HCT116 (cell line): ENCODE measurements around the gene CACNB3.

Experiments
- CEBPB ChIP-seq: IDR thresholded peaks from 2 replicates; pipeline ENCODE4 v1.6.1; 2012; ENCODE audit warnings: low read depth
- EZH2 ChIP-seq: fragments of 200-600 bp; sonication (generic); IDR thresholded peaks from 2 replicates; pipeline ENCODE4 v1.6.1; 2017; ENCODE audit warnings: antibody characterized with exemption, mixed run types
- EZH2phosphoT487 ChIP-seq: fragments of 200-600 bp; IDR thresholded peaks from 2 replicates; pipeline ENCODE4 v1.6.1; 2018; ENCODE audit warnings: antibody characterized with exemption, borderline replicate concordance
- FOSL1 ChIP-seq: IDR thresholded peaks from 2 replicates; pipeline ENCODE4 v1.6.1; 2012; ENCODE audit warnings: low read depth
- POLR2A ChIP-seq: IDR thresholded peaks from 2 replicates; pipeline ENCODE4 v1.7.0; 2011; ENCODE audit warnings: borderline replicate concordance; ENCODE audit not compliant: insufficient read depth, insufficient read length; ENCODE audit errors: extremely low read depth
- RAD21 ChIP-seq: IDR thresholded peaks from 2 replicates; pipeline ENCODE4 v1.6.1; 2012; ENCODE audit warnings: low read depth, mild to moderate bottlenecking
- SIN3A ChIP-seq: IDR thresholded peaks from 2 replicates; pipeline ENCODE4 v1.6.1; 2012; ENCODE audit warnings: low read depth
- SP1 ChIP-seq: IDR thresholded peaks from 2 replicates; pipeline ENCODE4 v1.6.1; 2012; ENCODE audit warnings: low read depth
- ZFX ChIP-seq: fragments of 450-650 bp; IDR thresholded peaks from 2 replicates; pipeline ENCODE4 v1.6.1; 2017
- TF ChIP-seq, protein P1 (sequence below), 3 experiments: fragments of 200-600 bp in 1 of 3; sonication (generic) in 1 of 3; IDR thresholded peaks in 2 of 3; conservative IDR thresholded peaks in 1 of 3; 2 replicates each; pipeline ENCODE4 v1.5.1; 2012 to 2017; ENCODE audit warnings: low read depth in 2 of 3, low read length in 2 of 3, antibody characterized with exemption in 1 of 3, borderline replicate concordance in 1 of 3, control low read depth in 1 of 3, mild to moderate bottlenecking in 1 of 3, mixed read lengths in 1 of 3, mixed run types in 1 of 3, moderate library complexity in 1 of 3; ENCODE audit not compliant: insufficient read depth in 1 of 3
- TF ChIP-seq, protein P2 (sequence below): IDR thresholded peaks from 2 replicates; pipeline ENCODE4 v1.6.1; 2011; ENCODE audit warnings: mild to moderate bottlenecking, low read length, moderate library complexity; ENCODE audit not compliant: insufficient replicate concordance; ENCODE audit errors: extremely low read depth
- TF ChIP-seq, protein P3 (sequence below): IDR thresholded peaks from 2 replicates; pipeline ENCODE4 v1.6.1; 2012

DNA sequence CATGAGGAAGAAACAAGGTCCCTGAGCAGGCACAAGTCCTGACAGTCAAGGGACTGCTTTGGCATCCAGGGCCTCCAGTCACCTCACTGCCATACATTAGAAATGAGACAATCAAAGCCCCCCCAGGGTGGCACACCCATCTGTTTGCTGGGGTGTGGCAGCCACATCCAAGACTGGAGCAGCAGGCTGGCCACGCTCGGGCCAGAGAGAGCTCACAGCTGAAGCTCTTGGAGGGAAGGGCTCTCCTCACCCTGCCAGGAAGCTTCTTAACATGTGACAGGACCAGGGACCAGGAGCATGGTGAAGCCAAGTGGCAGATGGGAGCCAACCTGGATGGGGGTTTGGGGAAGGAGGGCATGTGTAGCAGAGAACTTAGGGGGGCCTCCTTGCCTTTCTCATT, 10.0 kb downstream of the CACNB3 start:
- TF ChIP-seq EZH2 (no peak), POLR2A (no peak), CEBPB (no peak), RAD21 (no peak), SIN3A (no peak), ZFX (no peak), EZH2phosphoT487 (no peak), FOSL1 (no peak), SP1 (no peak)
- TF ChIP-seq, protein P1, sequence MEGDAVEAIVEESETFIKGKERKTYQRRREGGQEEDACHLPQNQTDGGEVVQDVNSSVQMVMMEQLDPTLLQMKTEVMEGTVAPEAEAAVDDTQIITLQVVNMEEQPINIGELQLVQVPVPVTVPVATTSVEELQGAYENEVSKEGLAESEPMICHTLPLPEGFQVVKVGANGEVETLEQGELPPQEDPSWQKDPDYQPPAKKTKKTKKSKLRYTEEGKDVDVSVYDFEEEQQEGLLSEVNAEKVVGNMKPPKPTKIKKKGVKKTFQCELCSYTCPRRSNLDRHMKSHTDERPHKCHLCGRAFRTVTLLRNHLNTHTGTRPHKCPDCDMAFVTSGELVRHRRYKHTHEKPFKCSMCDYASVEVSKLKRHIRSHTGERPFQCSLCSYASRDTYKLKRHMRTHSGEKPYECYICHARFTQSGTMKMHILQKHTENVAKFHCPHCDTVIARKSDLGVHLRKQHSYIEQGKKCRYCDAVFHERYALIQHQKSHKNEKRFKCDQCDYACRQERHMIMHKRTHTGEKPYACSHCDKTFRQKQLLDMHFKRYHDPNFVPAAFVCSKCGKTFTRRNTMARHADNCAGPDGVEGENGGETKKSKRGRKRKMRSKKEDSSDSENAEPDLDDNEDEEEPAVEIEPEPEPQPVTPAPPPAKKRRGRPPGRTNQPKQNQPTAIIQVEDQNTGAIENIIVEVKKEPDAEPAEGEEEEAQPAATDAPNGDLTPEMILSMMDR (IDR thresholded peaks at IDR 0.05 in 2 of 3, conservative IDR thresholded peaks at IDR 0.05 in 1 of 3; ENCODE audit: borderline replicate concordance in 1 of 3, insufficient read depth in 1 of 3, low read depth in 2 of 3, low read length in 2 of 3): no peak
- TF ChIP-seq, protein P2, sequence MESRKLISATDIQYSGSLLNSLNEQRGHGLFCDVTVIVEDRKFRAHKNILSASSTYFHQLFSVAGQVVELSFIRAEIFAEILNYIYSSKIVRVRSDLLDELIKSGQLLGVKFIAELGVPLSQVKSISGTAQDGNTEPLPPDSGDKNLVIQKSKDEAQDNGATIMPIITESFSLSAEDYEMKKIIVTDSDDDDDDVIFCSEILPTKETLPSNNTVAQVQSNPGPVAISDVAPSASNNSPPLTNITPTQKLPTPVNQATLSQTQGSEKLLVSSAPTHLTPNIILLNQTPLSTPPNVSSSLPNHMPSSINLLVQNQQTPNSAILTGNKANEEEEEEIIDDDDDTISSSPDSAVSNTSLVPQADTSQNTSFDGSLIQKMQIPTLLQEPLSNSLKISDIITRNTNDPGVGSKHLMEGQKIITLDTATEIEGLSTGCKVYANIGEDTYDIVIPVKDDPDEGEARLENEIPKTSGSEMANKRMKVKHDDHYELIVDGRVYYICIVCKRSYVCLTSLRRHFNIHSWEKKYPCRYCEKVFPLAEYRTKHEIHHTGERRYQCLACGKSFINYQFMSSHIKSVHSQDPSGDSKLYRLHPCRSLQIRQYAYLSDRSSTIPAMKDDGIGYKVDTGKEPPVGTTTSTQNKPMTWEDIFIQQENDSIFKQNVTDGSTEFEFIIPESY: no peak
- TF ChIP-seq, protein P3, sequence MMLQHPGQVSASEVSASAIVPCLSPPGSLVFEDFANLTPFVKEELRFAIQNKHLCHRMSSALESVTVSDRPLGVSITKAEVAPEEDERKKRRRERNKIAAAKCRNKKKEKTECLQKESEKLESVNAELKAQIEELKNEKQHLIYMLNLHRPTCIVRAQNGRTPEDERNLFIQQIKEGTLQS: no peak
